T-helper 17 cell (primary cell): ENCODE data around the gene C2CD2. TPM values are rescaled to one million over a fixed set of nuclear protein-coding genes. Genes with fewer than 3 reads are reported as not detected.

ENCODE experiments used
- ATAC-seq: fragments of 150-1000 bp; cut with Tn5 transposase; 2 replicates; pipeline ENCODE4 v1.10.0; 2021; ENCODE audit warnings: mild to moderate bottlenecking, moderate library complexity
- DNase-seq, 3 donors: peaks; one replicate each; pipeline versions ENCODE4 v3.0.0 to v3.0.0-alpha.2; 2020 to 2021
- H3K9me3 ChIP-seq: one replicate; pipeline ENCODE4 v1.7.0; 2013; ENCODE audit warnings: low read length, mild to moderate bottlenecking; ENCODE audit not compliant: control insufficient read depth, poor library complexity, severe bottlenecking
- H3K27ac Mint-ChIP-seq: one replicate; pipeline ENCODE4 v1.8.0; 2022; ENCODE audit warnings: mild to moderate bottlenecking, moderate library complexity, mixed read lengths
- H3K27me3 Mint-ChIP-seq: one replicate; pipeline ENCODE4 v1.8.0; 2022; ENCODE audit warnings: mixed read lengths
- H3K36me3 Mint-ChIP-seq: one replicate; pipeline ENCODE4 v1.8.0; 2022; ENCODE audit warnings: low read depth, mixed read lengths
- H3K4me1 Mint-ChIP-seq: one replicate; pipeline ENCODE4 v1.8.0; 2022; ENCODE audit warnings: mild to moderate bottlenecking, mixed read lengths
- H3K4me3 Mint-ChIP-seq: one replicate; pipeline ENCODE4 v1.8.0; 2022; ENCODE audit warnings: mild to moderate bottlenecking, moderate library complexity, mixed read lengths
- total RNA-seq, 4 donors: library from RNA in 2 of 4; stranded (reverse) in 2 of 4; gene quantifications; one replicate each; pipeline ENCODE4 v1.2.3 and lab custom pipeline; 2022 to 2026

The C2CD2 gene
- total RNA-seq, 2 donors from 2014 or later = 3.7 to 6.0 TPM

DNA sequence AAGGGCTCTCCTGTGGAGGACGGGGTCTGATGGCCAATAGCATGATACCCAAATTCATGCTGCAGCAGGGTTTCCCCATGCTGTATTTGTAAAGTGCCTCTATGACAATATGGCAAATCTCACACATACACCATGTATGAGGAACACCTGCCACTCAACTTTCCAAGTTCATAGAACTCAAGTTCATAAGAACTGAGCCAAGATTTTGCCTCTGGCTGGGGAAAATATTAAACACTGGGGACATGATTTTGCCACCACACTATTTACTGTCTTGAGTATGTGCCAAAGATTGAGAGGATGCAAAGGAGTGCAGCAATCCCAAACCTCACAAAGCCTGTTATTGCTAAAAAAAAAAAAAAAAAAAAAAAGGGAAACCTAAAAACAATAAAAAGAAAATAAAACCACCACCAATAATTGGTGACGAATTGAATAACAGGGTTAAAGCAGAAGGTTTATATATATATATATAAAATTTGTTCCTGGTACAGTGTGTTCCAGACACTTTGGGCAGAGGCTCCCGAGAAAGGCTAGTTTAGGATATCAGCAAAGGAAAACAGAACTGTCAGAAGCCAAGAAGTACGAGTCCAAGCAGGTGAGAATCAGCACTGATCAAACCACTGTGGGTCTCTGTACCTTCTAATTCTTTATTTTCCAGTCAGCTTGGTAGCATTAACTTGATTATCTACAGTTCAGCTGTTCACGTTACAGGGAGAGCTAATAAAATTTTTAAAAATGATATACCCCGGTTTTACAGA lies 32.0 kb upstream of the C2CD2 start:
- H3K27ac Mint-ChIP-seq = no peak overlapping the region
- DNase-seq (no peak), ATAC-seq (no peak)
- H3K27me3 Mint-ChIP-seq = no peaks in the 10 kb centered on the region
- H3K4me1 Mint-ChIP-seq = peaks cover 1% of the 10 kb centered on the region
- H3K36me3 Mint-ChIP-seq = peaks cover 2% of the 10 kb centered on the region
- H3K4me3 Mint-ChIP-seq = no peak overlapping the region
- H3K9me3 ChIP-seq = no peaks in the 10 kb centered on the region

DNA sequence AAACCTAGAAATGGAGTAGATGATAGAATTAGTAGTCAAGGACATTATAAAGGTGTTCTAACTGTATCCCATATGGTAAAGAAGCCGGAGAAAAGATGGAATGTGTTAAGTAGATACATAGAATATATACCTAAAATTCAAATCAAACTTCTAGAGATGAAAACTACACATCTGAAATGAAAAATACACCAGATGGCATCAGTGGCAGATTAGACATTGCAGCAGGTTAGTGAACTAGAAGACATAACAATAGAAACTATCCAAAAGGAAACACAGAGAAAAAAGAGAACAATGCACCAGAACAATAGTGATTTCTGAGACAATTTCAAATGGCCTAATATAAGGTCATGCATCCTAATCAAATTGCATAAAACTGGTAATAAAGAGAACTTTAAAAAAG lies 29.4 kb upstream of the C2CD2 start:
- Mint-ChIP-seq H3K4me1 (no peaks in the 10 kb centered on the region), H3K36me3 (no peaks in the 10 kb centered on the region), H3K4me3 (no peak overlapping the region), H3K27ac (no peak overlapping the region), H3K27me3 (no peaks in the 10 kb centered on the region)
- no peak for DNase-seq
- H3K9me3 ChIP-seq = no peaks in the 10 kb centered on the region
- no peak for ATAC-seq

DNA sequence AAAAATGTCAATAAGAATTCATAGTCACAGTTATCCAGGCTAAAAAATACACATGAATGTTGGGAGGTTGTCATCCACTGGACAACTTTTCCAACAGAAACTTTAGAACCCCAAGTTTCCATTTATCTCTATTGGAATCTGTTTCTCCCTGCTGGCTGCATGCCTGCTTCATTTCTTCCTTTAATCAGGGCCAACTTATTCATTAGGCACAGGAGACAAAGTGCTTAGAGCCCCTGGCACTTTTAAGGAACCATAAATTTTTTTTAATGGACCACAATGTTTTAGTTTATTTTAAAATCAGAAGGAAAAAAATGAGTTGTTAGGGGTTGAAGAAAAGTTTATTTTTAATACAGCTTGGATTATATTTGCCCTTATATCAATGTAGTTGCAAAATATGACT lies 26.7 kb upstream of the C2CD2 start:
- Mint-ChIP-seq H3K27ac (no peak overlapping the region), H3K27me3 (no peaks in the 10 kb centered on the region)
- no peak for DNase-seq

DNA sequence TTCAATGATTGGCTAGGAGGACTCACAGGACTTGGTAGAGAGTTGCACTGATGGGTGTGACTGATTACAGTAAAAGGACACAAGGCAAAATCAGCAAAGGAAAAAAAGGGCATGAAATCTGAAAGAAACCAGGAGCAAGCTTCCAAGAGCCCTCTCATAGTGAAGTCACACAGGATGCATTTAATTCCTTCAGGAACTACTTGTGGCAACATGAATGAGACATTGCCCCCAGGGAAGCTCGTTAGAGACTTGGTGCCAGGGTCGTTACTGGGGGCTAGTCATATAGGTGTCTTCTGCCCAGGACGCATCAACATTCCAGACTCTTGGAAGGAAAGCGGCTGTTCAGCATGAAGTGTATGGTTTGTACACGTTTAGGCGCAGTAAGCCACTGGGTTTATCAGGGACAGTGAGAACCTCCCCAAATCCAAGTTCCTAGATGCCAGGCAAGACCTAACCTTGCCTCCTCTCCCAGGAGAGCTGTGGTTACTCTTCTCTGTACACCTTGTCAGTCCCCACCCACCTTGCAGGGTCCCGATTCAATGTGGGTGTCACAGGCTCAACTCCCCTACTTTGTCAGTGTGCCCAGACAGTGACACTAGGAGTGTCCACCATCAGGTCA lies 26.0 kb upstream of the C2CD2 start:
- DNase-seq = no peak

More for the DNA sequence above, 26.7 kb upstream of the C2CD2 start:
- H3K9me3 ChIP-seq = no peaks in the 10 kb centered on the region
- H3K36me3 Mint-ChIP-seq = no peaks in the 10 kb centered on the region
- H3K4me3 Mint-ChIP-seq = no peak overlapping the region
- no peak for ATAC-seq
- H3K4me1 Mint-ChIP-seq = no peaks in the 10 kb centered on the region

DNA sequence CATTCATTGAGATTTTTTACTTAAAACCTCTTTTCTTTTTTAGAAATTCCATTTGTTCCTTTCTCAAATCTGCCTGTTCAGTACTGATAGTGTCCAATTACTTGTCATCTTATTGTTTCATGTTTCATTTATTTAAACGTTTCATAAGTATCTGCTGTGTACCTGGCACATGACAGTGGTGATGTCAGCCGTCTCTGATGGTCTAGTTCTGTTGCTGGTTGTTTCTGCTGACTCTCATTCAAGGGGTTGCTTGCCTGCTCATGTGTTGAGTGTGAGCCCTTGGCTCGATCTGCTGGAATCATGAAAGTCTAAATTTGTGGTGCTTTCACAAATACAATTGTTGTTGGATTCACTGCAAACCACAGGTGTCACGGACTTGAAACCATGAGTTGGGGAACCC lies 25.5 kb upstream of the C2CD2 start:
- Mint-ChIP-seq H3K36me3 (no peaks in the 10 kb centered on the region), H3K4me3 (no peak overlapping the region), H3K4me1 (peaks cover 9% of the 10 kb centered on the region), H3K27me3 (no peaks in the 10 kb centered on the region), H3K27ac (no peak overlapping the region)
- H3K9me3 ChIP-seq = no peaks in the 10 kb centered on the region
- no peak for ATAC-seq
- no peak for DNase-seq

More for the DNA sequence above, 26.0 kb upstream of the C2CD2 start:
- H3K9me3 ChIP-seq = no peaks in the 10 kb centered on the region
- Mint-ChIP-seq H3K4me3 (no peak overlapping the region), H3K36me3 (no peaks in the 10 kb centered on the region), H3K27ac (no peak overlapping the region), H3K4me1 (peaks cover 5% of the 10 kb centered on the region), H3K27me3 (no peaks in the 10 kb centered on the region)
- no peak for ATAC-seq

DNA sequence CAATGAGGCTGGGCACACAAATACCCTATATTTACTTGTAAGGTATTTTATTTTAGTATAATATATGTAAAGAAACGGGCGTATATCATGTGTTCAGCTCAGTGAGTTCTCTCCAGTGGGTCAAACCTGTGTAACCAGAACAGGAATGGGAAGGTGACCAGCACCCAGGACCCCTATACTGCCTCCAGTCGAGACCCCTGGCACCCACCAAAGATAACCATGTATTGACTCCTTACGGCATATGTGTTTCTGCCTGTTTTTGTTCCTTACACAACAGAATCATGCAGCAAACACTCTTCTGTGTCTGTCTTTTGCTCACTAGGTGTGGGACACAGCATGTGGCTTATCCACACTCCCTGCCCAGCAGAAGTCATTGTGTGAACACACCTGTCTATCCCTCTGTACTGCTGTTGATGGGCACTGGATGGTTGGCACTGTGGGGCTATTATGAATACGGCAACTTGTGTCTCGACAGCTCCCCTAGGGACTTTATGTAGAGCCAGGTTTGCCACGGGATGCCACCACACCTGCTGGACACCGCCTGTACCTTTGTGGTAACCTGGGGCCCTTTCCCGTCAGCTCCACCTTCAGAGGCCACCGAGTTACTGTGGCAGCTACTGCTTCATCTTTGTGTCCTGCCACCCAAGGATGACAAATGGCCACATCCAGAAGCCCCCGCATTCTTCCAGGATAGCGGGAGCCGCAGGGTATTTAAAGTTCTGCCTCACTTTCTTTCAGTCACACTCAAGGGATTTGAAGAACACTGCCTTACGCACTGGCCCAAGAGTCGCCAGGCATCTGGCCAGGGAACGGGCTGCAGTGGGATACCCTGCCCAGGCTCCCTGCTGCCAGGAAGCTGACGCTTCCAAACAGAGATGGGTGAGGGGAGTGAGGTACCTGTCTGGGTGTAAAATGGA lies 23.5 kb upstream of the C2CD2 start:
- peaks cover 3% of the 10 kb centered on the region for H3K36me3 Mint-ChIP-seq
- H3K4me3 Mint-ChIP-seq = no peak overlapping the region
- no peaks in the 10 kb centered on the region for H3K27me3 Mint-ChIP-seq
- no peaks in the 10 kb centered on the region for H3K9me3 ChIP-seq
- DNase-seq = no peak
- H3K27ac Mint-ChIP-seq = no peak overlapping the region
- no peak for ATAC-seq
- peaks cover 15% of the 10 kb centered on the region for H3K4me1 Mint-ChIP-seq

DNA sequence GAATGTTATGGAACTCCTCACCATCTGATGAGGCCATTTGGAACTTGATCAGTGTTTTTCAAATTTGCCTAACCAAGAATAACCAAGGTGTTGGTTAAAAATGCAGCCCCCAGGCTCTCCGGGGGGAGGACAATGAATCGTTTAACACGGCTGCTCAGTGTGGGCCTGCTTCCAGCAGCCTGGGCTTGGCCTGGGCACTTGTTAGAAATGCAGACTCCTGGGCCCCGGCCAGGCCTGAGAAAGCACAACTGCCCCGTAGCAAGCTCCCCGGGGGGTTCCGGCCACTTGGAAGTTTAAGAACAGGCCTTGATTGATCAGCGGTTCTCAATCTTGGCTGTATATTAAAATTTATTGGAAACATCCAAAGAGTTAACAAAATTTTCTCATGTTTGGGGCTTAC lies 22.8 kb upstream of the C2CD2 start:
- DNase-seq = no peak
- Mint-ChIP-seq H3K36me3 (peaks cover 3% of the 10 kb centered on the region), H3K4me3 (no peak overlapping the region), H3K4me1 (peaks cover 15% of the 10 kb centered on the region), H3K27me3 (no peaks in the 10 kb centered on the region), H3K27ac (no peak overlapping the region)
- no peak for ATAC-seq
- no peaks in the 10 kb centered on the region for H3K9me3 ChIP-seq

DNA sequence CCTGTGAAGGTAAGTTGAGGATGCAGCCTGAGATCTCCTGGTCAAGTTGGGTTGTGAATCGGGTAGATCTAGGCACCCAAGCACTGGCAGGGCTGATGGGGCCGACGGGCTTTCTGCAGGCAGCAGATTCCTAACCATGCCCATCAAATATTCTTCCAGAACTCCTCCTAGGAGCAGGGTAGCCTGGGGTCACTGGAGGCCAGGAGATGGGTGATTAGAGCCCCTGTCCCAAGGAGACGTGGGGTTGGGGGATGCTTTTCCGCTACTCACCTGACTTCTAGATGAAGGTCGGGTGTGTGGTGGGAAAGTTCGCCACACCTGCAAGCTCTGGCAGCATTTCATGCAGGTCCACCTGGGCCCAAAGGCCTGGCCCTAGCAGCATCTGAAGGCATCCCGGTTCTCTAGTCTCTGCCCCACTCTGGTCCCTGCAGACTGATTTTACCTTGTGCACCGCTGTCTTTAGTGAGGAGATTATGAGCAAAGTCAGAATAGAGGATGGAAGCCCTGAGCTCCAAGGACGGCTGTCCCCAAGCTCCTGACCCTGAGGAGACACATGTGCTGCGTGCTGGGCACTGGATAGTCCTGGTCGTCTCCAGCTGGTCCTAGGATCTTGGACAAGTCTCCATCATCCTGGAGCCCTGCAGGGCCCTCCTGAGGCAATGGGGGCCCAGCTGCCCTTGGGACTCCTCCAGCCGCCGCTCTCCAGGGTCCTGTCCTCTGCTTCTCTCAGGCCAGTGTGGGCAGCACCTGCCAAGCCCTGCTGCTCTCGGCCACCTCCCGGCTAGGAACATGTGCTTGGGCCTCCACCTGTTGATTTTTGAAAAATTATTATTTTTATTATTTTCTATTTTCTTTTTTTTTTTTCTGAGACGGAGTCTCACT lies 21.8 kb upstream of the C2CD2 start:
- Mint-ChIP-seq H3K4me1 (peaks cover 15% of the 10 kb centered on the region), H3K27me3 (no peaks in the 10 kb centered on the region), H3K36me3 (peaks cover 3% of the 10 kb centered on the region), H3K4me3 (no peak overlapping the region), H3K27ac (no peak overlapping the region)
- no peaks in the 10 kb centered on the region for H3K9me3 ChIP-seq
- no peak for DNase-seq
- ATAC-seq = no peak

DNA sequence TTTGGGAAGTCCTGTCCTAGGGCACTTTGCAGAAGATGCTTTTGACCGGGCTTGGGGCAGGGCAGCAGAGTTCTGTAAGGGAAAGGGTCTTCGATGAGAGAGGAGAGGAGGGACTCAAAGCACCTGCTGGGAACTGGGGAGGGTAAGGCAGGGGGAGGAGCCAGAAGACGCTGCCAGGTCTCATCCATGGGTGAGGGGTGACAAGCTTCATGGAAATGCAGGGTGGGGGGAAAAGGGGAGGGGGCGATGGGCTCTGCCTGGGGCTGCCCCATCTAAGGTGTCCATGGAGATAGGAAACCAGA lies 20.9 kb upstream of the C2CD2 start:
- Mint-ChIP-seq H3K27ac (peak overlapping the region; percentile 67), H3K4me3 (no peak overlapping the region)
- DNase-seq = no peak

DNA sequence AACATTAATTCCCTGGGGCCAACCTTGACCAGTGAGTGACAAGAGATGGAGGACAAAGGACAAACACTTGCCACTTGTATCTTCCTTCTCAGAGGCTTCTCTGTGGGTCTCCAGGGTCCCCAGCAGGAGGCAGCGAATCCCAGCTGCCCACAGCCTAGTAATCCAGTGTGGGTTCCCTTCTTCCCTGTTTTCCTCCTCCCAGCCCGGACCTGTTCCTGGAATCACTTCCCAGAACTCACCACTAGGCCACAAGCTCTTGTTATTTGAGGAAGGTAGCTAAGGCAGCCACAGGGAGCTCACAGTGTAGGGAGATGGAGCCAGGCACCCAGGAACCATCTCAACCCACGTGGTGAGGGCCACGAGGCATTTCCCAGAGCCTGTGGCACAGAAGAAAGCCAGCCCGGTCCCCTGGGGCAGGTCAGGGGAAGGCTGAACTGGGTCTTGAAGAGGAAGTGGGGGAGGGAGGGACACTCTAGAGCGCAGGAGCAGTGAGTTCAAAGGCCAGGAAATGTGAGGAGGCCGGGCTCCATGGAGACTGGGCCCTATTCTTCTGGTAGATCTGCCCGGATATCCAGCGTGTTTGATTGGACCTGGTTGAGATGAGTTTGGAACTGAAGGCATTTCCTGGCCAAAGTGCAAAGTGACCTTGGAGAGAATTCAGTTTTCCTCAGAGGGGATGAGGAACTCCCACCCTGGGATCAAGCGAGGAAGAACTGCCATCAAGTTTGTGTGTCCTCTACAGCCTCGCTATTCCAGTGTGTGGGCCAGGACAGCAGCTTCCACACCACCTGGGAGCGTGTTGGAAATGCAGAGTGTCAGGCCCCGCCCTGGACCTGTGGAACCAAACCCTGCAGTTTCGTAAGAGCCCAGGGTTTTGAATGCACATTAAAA lies 20.3 kb upstream of the C2CD2 start:
- H3K27me3 Mint-ChIP-seq = no peaks in the 10 kb centered on the region
- ATAC-seq (peak; percentile 67), DNase-seq (no peak)
- H3K27ac Mint-ChIP-seq = peak overlapping the region; percentile 67
- peak overlapping the region; percentile 41 for H3K4me3 Mint-ChIP-seq
- peaks cover 15% of the 10 kb centered on the region for H3K4me1 Mint-ChIP-seq
- no peaks in the 10 kb centered on the region for H3K9me3 ChIP-seq
- peaks cover 3% of the 10 kb centered on the region for H3K36me3 Mint-ChIP-seq

More for the DNA sequence above, 20.9 kb upstream of the C2CD2 start:
- Mint-ChIP-seq H3K27me3 (no peaks in the 10 kb centered on the region), H3K4me1 (peaks cover 15% of the 10 kb centered on the region), H3K36me3 (peaks cover 3% of the 10 kb centered on the region)
- H3K9me3 ChIP-seq = no peaks in the 10 kb centered on the region
- no peak for ATAC-seq

DNA sequence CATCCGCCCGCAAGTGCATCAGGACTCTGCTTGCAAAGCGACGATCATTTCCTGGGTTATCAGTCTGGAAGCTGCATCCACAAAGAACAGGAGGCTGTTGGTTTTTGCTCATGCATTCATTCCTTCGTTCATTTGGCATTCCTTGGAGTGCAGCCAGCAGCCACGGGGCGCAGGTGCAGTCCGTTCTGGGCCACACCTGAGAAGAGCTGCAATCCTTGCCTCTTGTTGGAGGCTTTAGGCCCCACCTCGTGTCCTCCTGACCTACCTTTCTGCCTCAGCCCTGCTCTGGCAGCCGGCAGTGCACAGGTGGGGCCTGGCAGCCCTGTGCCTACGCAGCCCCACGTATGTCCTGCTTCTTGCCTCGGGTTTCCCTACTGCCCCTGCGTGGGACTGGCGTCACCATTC lies 19.6 kb upstream of the C2CD2 start:
- peak overlapping the region; percentile 67 for H3K27ac Mint-ChIP-seq
- no peaks in the 10 kb centered on the region for H3K9me3 ChIP-seq
- H3K4me1 Mint-ChIP-seq = peaks cover 15% of the 10 kb centered on the region
- DNase-seq (no peak), ATAC-seq (no peak)
- H3K27me3 Mint-ChIP-seq = no peaks in the 10 kb centered on the region
- peaks cover 3% of the 10 kb centered on the region for H3K36me3 Mint-ChIP-seq
- H3K4me3 Mint-ChIP-seq = peak overlapping the region; percentile 41
